H1 (cell line): ENCODE results near the gene FCHO1. TPM values are rescaled to one million over a fixed set of nuclear protein-coding genes. Genes with fewer than 3 reads are reported as not detected.

Experiments
- CTCF ChIA-PET: fragments of 300-600 bp; sonication (Branson Sonifier 250); formaldehyde crosslinking; loops from one replicate; lab custom pipeline; 2021; ENCODE audit not compliant: partially characterized antibody; lab: Charles Lee
- POLR2A ChIA-PET: fragments of 300-600 bp; sonication (Branson Sonifier 250); formaldehyde crosslinking; loops from one replicate; lab custom pipeline; 2021; ENCODE audit warnings: inconsistent platforms; ENCODE audit not compliant: partially characterized antibody; lab: Charles Lee
- DNase-seq, 2 experiments: peaks; one replicate each; pipeline versions ENCODE4 v3.0.0 to v3.0.0-alpha.2; 2010 to 2022; ENCODE audit warnings: low spot score in 2 of 2, low read depth in 1 of 2, mixed read lengths in 1 of 2
- FAIRE-seq: peaks from 2 replicates; lab custom pipeline; 2011; peaks lifted over from hg19 to GRCh38; lab: Jason Lieb, UNC
- H2AFZ ChIP-seq: 2 replicates; pipeline ENCODE4 v1.8.1; 2012; ENCODE audit warnings: low read length, inconsistent platforms
- H2AK5ac ChIP-seq: 2 replicates; pipeline ENCODE4 v1.6.1; 2013; ENCODE audit warnings: low read depth, low read length
- H2BK120ac ChIP-seq: replicated peaks from 2 replicates; pipeline ENCODE3; 2013; ENCODE audit warnings: low read depth, low read length, inconsistent platforms
- H2BK12ac ChIP-seq: 2 replicates; pipeline ENCODE4 v1.6.1; 2013; ENCODE audit warnings: low read depth, low read length
- H2BK15ac ChIP-seq: 2 replicates; pipeline ENCODE4 v1.6.1; 2013; ENCODE audit warnings: low read length
- H2BK20ac ChIP-seq: 2 replicates; pipeline ENCODE4 v1.6.1; 2013; ENCODE audit warnings: low read length
- H2BK5ac ChIP-seq: 2 replicates; pipeline ENCODE4 v1.6.1; 2013; ENCODE audit warnings: low read depth, low read length
- H3K14ac ChIP-seq: 2 replicates; pipeline ENCODE4 v1.6.1; 2013; ENCODE audit warnings: inconsistent platforms; ENCODE audit not compliant: insufficient read length
- H3K18ac ChIP-seq: 2 replicates; pipeline ENCODE4 v1.6.1; 2013; ENCODE audit warnings: low read length; ENCODE audit errors: extremely low read depth
- H3K23ac ChIP-seq: 2 replicates; pipeline ENCODE4 v1.6.1; 2013; ENCODE audit warnings: inconsistent platforms; ENCODE audit not compliant: insufficient read length
- H3K23me2 ChIP-seq: 2 replicates; pipeline ENCODE4 v1.6.1; 2013; ENCODE audit warnings: low read depth, low read length
- H3K27ac ChIP-seq: 2 replicates; pipeline ENCODE4 v1.6.1; 2011; ENCODE audit warnings: low read depth, low read length, inconsistent platforms
- H3K27me3 ChIP-seq, 4 experiments: replicated peaks in 1 of 4; 1 replicate in 1 of 4; 2 replicates in 3 of 4; pipeline versions ENCODE4 v1.6.1 to v1.8.1; 2011 to 2013; ENCODE audit warnings: low read length in 3 of 4, mild to moderate bottlenecking in 3 of 4, inconsistent platforms in 2 of 4, mixed read lengths in 2 of 4, moderate library complexity in 1 of 4; ENCODE audit not compliant: control insufficient read depth in 3 of 4, insufficient read depth in 3 of 4; ENCODE audit errors: extremely low read depth in 1 of 4
- H3K36me3 ChIP-seq, 4 experiments: 2 replicates each; pipeline versions ENCODE4 v1.6.1 to v1.8.1; 2011 to 2013; ENCODE audit warnings: mild to moderate bottlenecking in 4 of 4, low read length in 3 of 4, moderate library complexity in 2 of 4, control low read depth in 1 of 4, inconsistent platforms in 1 of 4; ENCODE audit not compliant: insufficient read depth in 4 of 4, control insufficient read depth in 2 of 4
- H3K4ac ChIP-seq: replicated peaks from 2 replicates; pipeline ENCODE3; 2013; ENCODE audit warnings: low read length, low read depth, mixed read lengths, inconsistent platforms; ENCODE audit not compliant: insufficient read length
- H3K4me1 ChIP-seq, 4 experiments: replicated peaks in 1 of 4; 1 replicate in 1 of 4; 2 replicates in 3 of 4; pipeline versions ENCODE4 v1.6.1 to v1.8.1; 2011 to 2013; ENCODE audit warnings: low read length in 3 of 4, inconsistent platforms in 2 of 4, mixed read lengths in 1 of 4; ENCODE audit not compliant: insufficient read depth in 4 of 4, control insufficient read depth in 3 of 4
- H3K4me2 ChIP-seq, 2 experiments: 2 replicates each; pipeline versions ENCODE4 v1.6.1 to v1.8.1; 2011 to 2013; ENCODE audit warnings: low read depth in 2 of 2, low read length in 2 of 2, control low read depth in 1 of 2, inconsistent platforms in 1 of 2, mild to moderate bottlenecking in 1 of 2; ENCODE audit not compliant: insufficient read depth in 1 of 2
- H3K4me3 ChIP-seq, 4 experiments: fragments of 200-600, 300-600 bp in 1 of 4; sonication (generic), shearing (Covaris generic), sonication (Bioruptor Twin) in 1 of 4; 2 replicates each; pipeline versions ENCODE4 v1.5.1 to v1.8.1; 2011 to 2016; ENCODE audit warnings: low read length in 4 of 4, low read depth in 3 of 4, control low read depth in 2 of 4, inconsistent platforms in 2 of 4, mild to moderate bottlenecking in 2 of 4, mixed read lengths in 1 of 4, moderate library complexity in 1 of 4; ENCODE audit not compliant: insufficient read depth in 2 of 4; ENCODE audit errors: extremely low read depth in 1 of 4
- H3K56ac ChIP-seq: replicated peaks from 2 replicates; pipeline ENCODE3; 2013; ENCODE audit warnings: low read depth, mild to moderate bottlenecking, mixed read lengths, low read length, inconsistent platforms; ENCODE audit not compliant: insufficient read length
- H3K79me1 ChIP-seq: 2 replicates; pipeline ENCODE4 v1.6.1; 2013; ENCODE audit warnings: low read depth, low read length, control low read depth
- H3K79me2 ChIP-seq, 2 experiments: 2 replicates each; pipeline versions ENCODE4 v1.6.1 to v1.8.1; 2012 to 2013; ENCODE audit warnings: low read length in 2 of 2, mild to moderate bottlenecking in 2 of 2, inconsistent platforms in 1 of 2; ENCODE audit not compliant: insufficient read depth in 2 of 2, control insufficient read depth in 1 of 2
- H3K9ac ChIP-seq, 4 experiments: replicated peaks in 1 of 4; 1 replicate in 1 of 4; 2 replicates in 3 of 4; pipeline versions ENCODE4 v1.6.1 to v1.8.1; 2011 to 2013; ENCODE audit warnings: low read depth in 3 of 4, low read length in 3 of 4, control low read depth in 2 of 4, mild to moderate bottlenecking in 2 of 4, moderate library complexity in 2 of 4, inconsistent platforms in 1 of 4; ENCODE audit errors: extremely low read depth in 1 of 4
- H3K9me3 ChIP-seq, 2 experiments: 2 replicates each; pipeline versions ENCODE4 v1.6.1 to v1.8.1; 2012 to 2013; ENCODE audit warnings: mild to moderate bottlenecking in 2 of 2, moderate library complexity in 2 of 2, control low read depth in 1 of 2, inconsistent platforms in 1 of 2, low read depth in 1 of 2, low read length in 1 of 2, mixed read lengths in 1 of 2; ENCODE audit not compliant: insufficient read depth in 2 of 2
- H4K20me1 ChIP-seq, 2 experiments: replicated peaks in 1 of 2; 2 replicates each; pipeline versions ENCODE3 to v1.8.1; 2011 to 2013; ENCODE audit warnings: inconsistent platforms in 2 of 2, low read length in 2 of 2, mild to moderate bottlenecking in 1 of 2; ENCODE audit not compliant: insufficient read depth in 2 of 2, control insufficient read depth in 1 of 2
- H4K5ac ChIP-seq: 2 replicates; pipeline ENCODE4 v1.6.1; 2013; ENCODE audit warnings: low read length, low read depth, mixed read lengths, inconsistent platforms; ENCODE audit not compliant: insufficient read length
- H4K8ac ChIP-seq: 2 replicates; pipeline ENCODE4 v1.8.0; 2013; ENCODE audit warnings: mild to moderate bottlenecking, moderate library complexity, low read length, inconsistent platforms; ENCODE audit not compliant: insufficient read depth; ENCODE audit errors: extremely low read depth
- H4K91ac ChIP-seq: replicated peaks from 2 replicates; pipeline ENCODE3; 2013; ENCODE audit warnings: low read length, mixed read lengths, inconsistent platforms; ENCODE audit not compliant: insufficient read length
- KDM1A ChIP-seq: fragments of 200-600, 300-600 bp; sonication (generic); IDR thresholded peaks from 2 replicates; pipeline ENCODE4 v1.7.1; 2016; ENCODE audit warnings: mild to moderate bottlenecking, low read length, borderline replicate concordance
- SIN3A ChIP-seq, 2 experiments: IDR thresholded peaks in 1 of 2; conservative IDR thresholded peaks in 1 of 2; 2 replicates each; pipeline ENCODE4 v1.6.1; 2011 to 2012; ENCODE audit warnings: low read length in 2 of 2, improper control_type of control experiment in 1 of 2, low read depth in 1 of 2, mild to moderate bottlenecking in 1 of 2
- SP1 ChIP-seq: IDR thresholded peaks from 2 replicates; pipeline ENCODE4 v1.6.1; 2011; ENCODE audit warnings: low read depth, low read length
- WGBS, 2 experiments: shearing (Covaris generic) in 1 of 2; methylation state at CpG; one replicate each; pipeline versions ENCODE4 v1.1.6 to v1.1.7; 2013 to 2015; ENCODE audit warnings: low lambda C conversion rate in 2 of 2, mixed read lengths in 2 of 2, inconsistent platforms in 1 of 2, low coverage in 1 of 2, missing lambda C conversion rate in 1 of 2; ENCODE audit not compliant: insufficient replicate concordance in 2 of 2, insufficient coverage in 1 of 2, insufficient read length in 1 of 2; ENCODE audit errors: extremely low coverage in 1 of 2, missing lambda C conversion rate in 1 of 2; 5-methylcytosine and 5-hydroxymethylcytosine counted together
- polyA plus RNA-seq, 7 experiments: library from polyadenylated mRNA; depleted of rRNA in 3 of 7; stranded (reverse) in 5 of 7; unstranded in 2 of 7; fragments of >200 nt in 5 of 7; fragments of 200-250 nt in 2 of 7; gene quantifications; 1 replicate in 5 of 7; 2 replicates in 1 of 7; 4 replicates in 1 of 7; pipeline versions ENCODE4 v1.2.1 to v1.2.3, GENCODE V29; 2011 to 2013; ENCODE audit warnings: missing spikeins in 2 of 7, mixed read lengths in 2 of 7
- total RNA-seq: library from RNA; stranded (reverse); fragmentation: NEBNext Ultra II Directional; extraction: Animal tissue kit (Norgen Biotek cat#: 25700); gene quantifications from 2 replicates; pipeline ENCODE4 v1.2.1, GENCODE V29; 2021

FCHO1 gene
- total and polyA plus RNA-seq, 2 of the 8 experiments (the other 6 are each of a cell fraction or from before 2014, with no cell fraction given): 13.0 to 25.9 TPM

DNA sequence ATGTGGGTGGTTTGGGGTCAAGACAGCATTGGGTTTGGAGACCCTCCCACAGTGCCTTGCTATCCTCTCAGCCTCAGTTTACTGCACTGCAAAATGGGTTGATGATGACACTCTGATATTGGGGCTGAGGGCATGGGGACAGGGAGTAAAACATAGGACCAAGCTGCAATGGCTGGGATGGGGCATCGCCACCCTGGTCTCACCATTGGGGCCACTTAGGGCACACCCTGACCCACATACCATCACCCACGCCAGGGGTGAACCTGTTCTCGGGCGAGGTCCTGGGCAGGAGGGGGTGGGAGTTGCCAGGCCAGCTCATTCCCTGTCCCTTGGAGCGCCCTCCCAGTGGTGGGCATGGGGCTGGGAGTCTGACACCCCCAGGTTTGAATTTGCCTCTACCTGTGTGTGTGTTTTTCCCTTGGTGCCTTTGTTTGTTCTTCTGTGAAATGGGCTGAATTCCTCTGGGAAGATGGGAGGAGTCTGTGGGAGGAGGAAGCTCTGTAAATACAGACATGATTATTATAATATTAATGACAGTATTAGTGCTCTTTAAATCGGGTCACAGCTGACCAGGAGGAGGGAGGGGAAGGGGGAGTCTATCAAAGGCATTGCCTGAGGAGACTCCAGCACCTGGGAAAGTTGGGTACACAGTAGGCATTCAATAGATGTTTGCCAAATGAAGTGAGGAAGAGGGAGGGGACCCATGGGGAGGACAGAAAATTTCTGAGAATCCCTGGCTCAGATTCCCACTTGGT, 2.2 kb upstream of the FCHO1 start:
- no peak overlapping the region for H4K5ac ChIP-seq
- H2BK5ac ChIP-seq: no peak overlapping the region
- H2BK15ac ChIP-seq: no peak overlapping the region
- no peak overlapping the region for H4K8ac ChIP-seq
- H3K18ac ChIP-seq: no peak overlapping the region
- H3K4me3 ChIP-seq: no peak overlapping the region
- no peak overlapping the region for H3K4ac ChIP-seq
- H2BK20ac ChIP-seq: no peak overlapping the region
- DNase-seq (no peak), FAIRE-seq (no peak)
- no peaks in the 10 kb centered on the region for H3K79me2 ChIP-seq
- POLR2A ChIA-PET: interaction anchor here (1.0 to 1.5 kb wide), 5 partner anchors 11 to 181 kb away, joined by 3 read pairs; partner anchors contain the start of gene RPL18A
- CTCF ChIA-PET: interaction anchor here (1.1 to 1.9 kb wide), 3 partner anchors 14 to 122 kb away, joined by 3 to 10 read pairs (median 4); no protein-coding TSS in a partner anchor
- no peak overlapping the region for H2BK12ac ChIP-seq
- no peaks in the 10 kb centered on the region for H3K36me3 ChIP-seq
- no peak overlapping the region for H3K9ac ChIP-seq
- H3K23me2 ChIP-seq: peaks cover 5% of the 10 kb centered on the region; the same call in 1 of the 2 replicates
- peaks cover 0 to 5% (median under 1%) of the 10 kb centered on the region in 4 experiments; a peak in 4 of 7 replicates for H3K4me1 ChIP-seq
- H3K27ac ChIP-seq: no peak overlapping the region
- no peak overlapping the region for H4K91ac ChIP-seq
- peaks cover 0 to 3% of the 10 kb centered on the region in 2 experiments for H4K20me1 ChIP-seq
- no peak overlapping the region for H3K23ac ChIP-seq
- no peak overlapping the region for H2BK120ac ChIP-seq
- H3K27me3 ChIP-seq: no peaks in the 10 kb centered on the region
- H2AFZ ChIP-seq: no peak overlapping the region
- TF ChIP-seq SIN3A (conservative IDR thresholded peaks at IDR 0.05 in 1 of 2, IDR thresholded peaks at IDR 0.05 in 1 of 2; ENCODE audit: low read depth in 1 of 2, low read length in 2 of 2): no peak
- no peak for TF ChIP-seq SP1
- TF ChIP-seq KDM1A: peak; percentile 82; the same call in 1 of the 2 replicates
- no peaks in the 10 kb centered on the region; the same call in 1 of the 2 replicates for H3K79me1 ChIP-seq
- H2AK5ac ChIP-seq: no peak overlapping the region; the same call in 1 of the 2 replicates
- H3K14ac ChIP-seq: no peak overlapping the region
- no peaks in the 10 kb centered on the region for H3K9me3 ChIP-seq
- H3K4me2 ChIP-seq: no peak overlapping the region; a peak in 1 of 4 replicates
- H3K56ac ChIP-seq: no peak overlapping the region
- 94% methylated on average over 6 of the region's 6 CpGs; no CpG with 5 or more reads in 1 of the 2 experiments for WGBS, 2 experiments
